ENCODE measurements around the gene SLCO2A1. TPM values are rescaled to one million over a fixed set of nuclear protein-coding genes. Genes with fewer than 3 reads are reported as not detected.

The SLCO2A1 gene
- total and polyA plus RNA-seq, 2 of the 4 experiments (the other 2 are of a cell fraction) = under 0.01 to 1.5 TPM

DNA sequence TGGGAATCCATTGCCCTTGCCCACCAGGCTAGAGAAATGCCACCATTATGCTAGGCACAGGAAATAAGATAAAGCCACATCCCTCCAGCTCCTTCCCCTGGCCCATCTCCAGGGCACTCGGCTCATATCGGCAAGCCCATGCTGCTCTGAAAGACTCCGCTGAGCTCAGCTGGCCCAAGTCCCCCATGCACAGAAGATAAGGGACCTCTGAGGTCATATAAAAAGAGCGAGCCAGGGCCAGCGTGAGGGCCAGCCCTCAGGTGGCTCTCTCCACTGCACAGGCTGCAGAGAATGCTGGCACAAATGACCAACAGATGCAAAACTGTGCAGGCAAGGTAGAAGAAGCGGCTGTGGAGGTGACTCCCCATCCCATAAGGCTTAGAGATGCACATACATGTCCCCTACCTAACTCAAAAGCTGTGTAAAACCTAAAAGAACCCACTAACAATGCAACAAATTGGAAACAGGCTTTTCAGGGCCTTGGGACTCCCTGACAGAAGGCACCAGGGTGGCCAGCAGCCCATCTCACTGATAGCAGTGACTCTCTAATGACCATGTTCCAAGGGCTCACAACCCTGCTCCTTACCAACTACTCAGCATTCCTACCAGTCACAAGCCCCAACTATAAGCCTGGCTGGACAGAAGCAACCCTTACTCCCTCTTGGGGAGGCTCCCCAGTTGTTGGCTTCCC lies 137.0 kb downstream of the SLCO2A1 start:
- Histone ChIP-seq H3K9me1 (ENCODE audit: insufficient read depth, low read length) (no peaks in the 10 kb centered on the region), H2BK120ac (ENCODE audit: low read depth, low read length) (no peak overlapping the region), H4K8ac (ENCODE audit: low read depth in 2 of 2, low read length in 2 of 2) (no peak overlapping the region), H3K14ac (replicated peaks; ENCODE audit: low read depth, low read length) (no peak overlapping the region), H3K4me3 (ENCODE audit: insufficient read depth, low read depth, low read length) (no peak overlapping the region), H3K23ac (ENCODE audit: low read depth, low read length) (no peak overlapping the region), H3K4me2 (ENCODE audit: low read depth, low read length) (no peak overlapping the region), H2AK5ac (ENCODE audit: low read depth, low read length) (no peak overlapping the region), H3K27ac (ENCODE audit: insufficient read depth, low read length) (no peak overlapping the region), H2BK5ac (ENCODE audit: low read depth, low read length, poor library complexity, severe bottlenecking) (no peak overlapping the region), H3K56ac (ENCODE audit: extremely low read depth, insufficient read depth, low read length) (no peak overlapping the region), H3K36me3 (ENCODE audit: control insufficient read depth, insufficient read depth, low read length) (no peaks in the 10 kb centered on the region), H4K20me1 (ENCODE audit: insufficient read depth, low read length) (no peaks in the 10 kb centered on the region), H2AK9ac (replicated peaks; ENCODE audit: low read depth, low read length, poor library complexity) (no peak overlapping the region), H2BK15ac (ENCODE audit: low read depth, low read length) (no peak overlapping the region), H3K27me3 (ENCODE audit: control insufficient read depth, insufficient read depth, low read length) (peaks cover 48% of the 10 kb centered on the region), H3K18ac (ENCODE audit: low read depth, low read length) (no peak overlapping the region), H4K5ac (ENCODE audit: low read depth, low read length) (no peak overlapping the region), H2BK20ac (ENCODE audit: low read depth, low read length) (no peak overlapping the region), H3K4me1 (ENCODE audit: control insufficient read depth, insufficient read depth, low read length) (no peaks in the 10 kb centered on the region), H3K4ac (ENCODE audit: low read depth, low read length) (no peak overlapping the region), H2AFZ (replicated peaks; ENCODE audit: low read length, poor library complexity) (no peak overlapping the region), H3K9me3 (ENCODE audit: control insufficient read depth, insufficient read depth, low read length) (no peaks in the 10 kb centered on the region), H3K9ac (ENCODE audit: low read depth, low read length) (no peak overlapping the region), H3K79me1 (ENCODE audit: low read depth in 1 of 2, low read length in 2 of 2) (no peaks in the 10 kb centered on the region), H4K91ac (ENCODE audit: insufficient read depth, low read depth, low read length) (no peak overlapping the region)
- DNase-seq (no peak), ATAC-seq (ENCODE audit: low read depth) (no peak)
- ChIA-PET CTCF (no interaction called here), POLR2A (ENCODE audit: unreplicated experiment) (no interaction called here)
- 68% methylated on average over 5 of the region's 6 CpGs; no CpG with 5 or more reads in 1 of the 2 experiments for WGBS, 2 experiments (ENCODE audit: extremely low coverage in 2 of 2, insufficient read length in 1 of 2)
- dilution Hi-C loops (cut with HindIII; ENCODE audit: low sequenced_read_pairs, unreplicated experiment) = no loop called here
- in situ Hi-C loops (cut with MboI; ENCODE audit: low sequenced_read_pairs) = no loop called here
- intact Hi-C loops (cut with micrococcal nuclease) = no loop called here
- BruUV-seq (replicated peaks) = no TSS peak
- TF ChIP-seq CTCF (conservative IDR thresholded peaks at IDR 0.05; ENCODE audit: low read depth, low read length) (no peak), MAFK (IDR thresholded peaks at IDR 0.05; ENCODE audit: low read depth, low read length) (no peak), SMC3 (IDR thresholded peaks at IDR 0.05; ENCODE audit: low read depth, low read length) (no peak), FOS (IDR thresholded peaks at IDR 0.05; ENCODE audit: low read depth, low read length) (no peak), POLR2A (IDR thresholded peaks at IDR 0.05; ENCODE audit: low read depth, low read length) (no peak), MAZ (IDR thresholded peaks at IDR 0.05; ENCODE audit: borderline replicate concordance, low read depth, low read length) (no peak), RAD21 (IDR thresholded peaks at IDR 0.05; ENCODE audit: low read length) (no peak), RCOR1 (IDR thresholded peaks at IDR 0.05; ENCODE audit: insufficient replicate concordance, low read length) (no peak), CEBPB (IDR thresholded peaks at IDR 0.05; ENCODE audit: low read depth, low read length) (no peak), CHD1 (IDR thresholded peaks at IDR 0.05; ENCODE audit: low read depth, low read length) (no peak), BHLHE40 (IDR thresholded peaks at IDR 0.05; ENCODE audit: low read depth, low read length) (no peak), NFE2L2 (IDR thresholded peaks at IDR 0.05; ENCODE audit: low read depth, low read length) (no peak), RFX5 (IDR thresholded peaks at IDR 0.05; ENCODE audit: low read depth, low read length) (no peak), MXI1 (IDR thresholded peaks at IDR 0.05; ENCODE audit: borderline replicate concordance, low read depth, low read length) (no peak), ELK1 (IDR thresholded peaks at IDR 0.05; ENCODE audit: borderline replicate concordance, low read depth, low read length) (no peak)
